ENCODE results near the gene COL6A3.

The COL6A3 gene

DNA sequence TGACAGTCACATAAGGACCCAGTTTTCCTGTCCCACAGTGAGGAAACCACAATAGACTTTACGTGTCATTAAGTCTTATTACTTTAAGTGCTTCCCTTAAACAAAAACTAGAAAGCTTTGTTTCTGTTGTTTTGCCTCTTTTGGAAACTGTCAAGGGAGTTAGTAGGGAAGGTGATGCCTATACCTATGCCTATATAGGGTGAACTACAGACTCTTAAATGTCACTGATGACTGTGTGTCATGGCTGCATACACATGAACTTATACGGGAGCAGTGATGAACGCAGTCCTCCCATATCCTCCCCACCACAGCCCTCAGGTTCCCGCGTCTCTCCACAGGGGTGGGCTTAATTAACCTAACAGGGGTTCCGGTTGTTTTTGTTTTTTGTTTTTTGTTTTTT, 97.6 kb downstream of the COL6A3 start:
- H3K36me3 ChIP-seq (ENCODE audit: control insufficient read depth, insufficient read depth, low read length) = no peaks in the 10 kb centered on the region
- no peak overlapping the region for H3K9ac ChIP-seq (ENCODE audit: low read depth, low read length)
- no peak overlapping the region for H3K4me3 ChIP-seq (ENCODE audit: low read depth, low read length)
- no peaks in the 10 kb centered on the region for H3K9me3 ChIP-seq (ENCODE audit: control insufficient read depth, insufficient read depth, low read length)
- no peaks in the 10 kb centered on the region for H3K27me3 ChIP-seq (ENCODE audit: control insufficient read depth, insufficient read depth, low read length)
- no peaks in the 10 kb centered on the region for H3K4me1 ChIP-seq (ENCODE audit: control insufficient read depth, insufficient read depth, low read length)

DNA sequence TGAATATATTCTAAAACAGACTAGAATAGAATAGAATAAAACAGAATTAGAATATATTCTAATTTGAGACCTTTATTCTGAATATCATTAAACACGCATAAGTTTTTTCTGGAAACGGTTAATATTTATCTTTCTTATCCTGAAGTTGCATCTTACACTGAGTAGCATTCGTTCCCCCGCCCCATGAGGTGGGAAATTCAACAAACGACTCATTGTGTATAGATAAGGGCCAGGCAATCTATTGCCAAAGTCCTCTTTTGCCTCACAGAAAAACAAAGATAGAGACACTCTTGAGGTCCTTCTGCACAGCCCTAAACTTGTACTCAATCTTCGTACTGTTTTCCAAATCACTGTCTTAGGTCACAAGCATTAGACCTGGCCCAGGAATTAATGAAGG, 98.1 kb downstream of the COL6A3 start:
- no peaks in the 10 kb centered on the region for H3K36me3 ChIP-seq (ENCODE audit: control insufficient read depth, insufficient read depth, low read length)
- no peaks in the 10 kb centered on the region for H3K4me1 ChIP-seq (ENCODE audit: control insufficient read depth, insufficient read depth, low read length)
- no peaks in the 10 kb centered on the region for H3K27me3 ChIP-seq (ENCODE audit: control insufficient read depth, insufficient read depth, low read length)
- H3K4me3 ChIP-seq (ENCODE audit: low read depth, low read length) = no peak overlapping the region
- no peaks in the 10 kb centered on the region for H3K9me3 ChIP-seq (ENCODE audit: control insufficient read depth, insufficient read depth, low read length)
- no peak overlapping the region for H3K9ac ChIP-seq (ENCODE audit: low read depth, low read length)

DNA sequence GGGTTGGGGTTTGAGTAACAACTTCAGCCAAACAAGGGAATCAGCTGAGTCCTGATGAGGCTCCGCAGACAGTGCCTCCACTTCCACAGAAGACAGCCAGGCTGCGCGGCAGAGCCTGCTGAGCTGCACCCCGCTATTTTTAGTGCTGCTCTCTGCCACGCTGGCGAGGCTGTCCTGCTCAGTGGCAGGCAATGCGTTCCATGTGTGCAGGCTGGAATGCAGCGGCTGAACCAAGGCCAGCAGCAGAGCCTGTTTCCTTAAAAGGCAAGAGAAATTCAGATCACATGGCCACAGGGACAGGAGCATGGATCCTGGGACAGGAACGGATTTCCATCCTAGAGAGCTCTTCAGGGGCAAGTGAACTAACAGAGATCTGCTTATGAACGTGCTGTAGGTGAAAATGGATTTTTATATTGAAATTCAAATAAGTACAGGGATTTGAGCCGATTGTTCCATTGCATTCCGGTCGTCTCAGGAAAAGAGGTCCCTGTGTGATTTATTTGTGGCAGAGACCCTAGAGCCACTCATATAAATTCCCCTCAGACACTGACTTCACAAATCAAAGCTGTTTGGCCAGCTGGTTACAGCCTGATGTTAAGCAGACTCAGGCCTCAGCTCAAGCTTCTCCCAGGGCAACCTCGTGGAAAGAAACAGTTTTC, 98.7 kb downstream of the COL6A3 start:
- Histone ChIP-seq H3K9me3 (ENCODE audit: control insufficient read depth, insufficient read depth, low read length) (no peaks in the 10 kb centered on the region), H3K36me3 (ENCODE audit: control insufficient read depth, insufficient read depth, low read length) (no peaks in the 10 kb centered on the region), H3K27me3 (ENCODE audit: control insufficient read depth, insufficient read depth, low read length) (no peaks in the 10 kb centered on the region), H3K9ac (ENCODE audit: low read depth, low read length) (no peak overlapping the region), H3K4me1 (ENCODE audit: control insufficient read depth, insufficient read depth, low read length) (no peaks in the 10 kb centered on the region), H3K4me3 (ENCODE audit: low read depth, low read length) (no peak overlapping the region)

DNA sequence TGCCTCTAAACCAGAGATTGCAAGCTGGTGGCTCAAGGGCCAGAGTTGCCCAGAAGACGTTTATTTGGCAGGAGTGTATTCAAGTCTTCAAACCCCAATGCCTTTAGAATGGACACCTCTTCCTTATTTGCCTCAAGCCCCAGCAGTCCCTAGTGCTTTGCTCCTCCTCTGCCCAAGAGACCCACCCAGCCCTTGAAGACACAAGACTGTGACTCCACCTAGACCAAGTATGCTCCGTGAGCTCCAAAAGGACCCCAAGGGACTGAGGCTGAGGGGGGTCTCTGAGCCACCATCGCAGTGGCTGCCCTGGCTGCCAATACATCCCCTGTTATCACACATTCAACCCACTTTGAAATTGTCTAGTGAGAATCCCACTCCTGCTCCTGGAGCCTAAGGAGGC, 99.3 kb downstream of the COL6A3 start:
- Histone ChIP-seq H3K9me3 (ENCODE audit: control insufficient read depth, insufficient read depth, low read length) (no peaks in the 10 kb centered on the region), H3K4me1 (ENCODE audit: control insufficient read depth, insufficient read depth, low read length) (no peaks in the 10 kb centered on the region), H3K27me3 (ENCODE audit: control insufficient read depth, insufficient read depth, low read length) (no peaks in the 10 kb centered on the region), H3K9ac (ENCODE audit: low read depth, low read length) (no peak overlapping the region), H3K4me3 (ENCODE audit: low read depth, low read length) (no peak overlapping the region), H3K36me3 (ENCODE audit: control insufficient read depth, insufficient read depth, low read length) (no peaks in the 10 kb centered on the region)

DNA sequence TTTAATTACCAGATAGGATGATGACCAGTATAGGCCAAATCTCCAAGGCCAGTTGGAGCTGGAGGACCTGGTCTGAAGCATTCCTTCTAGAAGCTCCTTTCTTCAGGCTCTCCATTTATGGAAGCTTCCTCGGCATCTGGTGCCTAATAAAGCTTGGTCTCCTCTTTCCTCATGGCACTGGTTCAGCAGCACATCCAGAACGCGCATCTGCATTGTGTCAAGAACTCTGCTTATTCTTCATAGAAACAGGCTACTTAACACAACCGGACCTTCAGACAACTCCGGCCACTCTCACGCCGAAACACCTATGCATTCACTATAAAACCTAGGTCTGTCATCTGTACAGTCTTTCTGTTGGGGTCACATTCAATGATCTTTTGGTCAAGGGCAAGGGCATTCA, 99.8 kb downstream of the COL6A3 start:
- H3K9ac ChIP-seq (ENCODE audit: low read depth, low read length) = no peak overlapping the region
- no peaks in the 10 kb centered on the region for H3K27me3 ChIP-seq (ENCODE audit: control insufficient read depth, insufficient read depth, low read length)
- H3K4me3 ChIP-seq (ENCODE audit: low read depth, low read length) = no peak overlapping the region
- H3K4me1 ChIP-seq (ENCODE audit: control insufficient read depth, insufficient read depth, low read length) = no peaks in the 10 kb centered on the region
- no peaks in the 10 kb centered on the region for H3K9me3 ChIP-seq (ENCODE audit: control insufficient read depth, insufficient read depth, low read length)
- no peaks in the 10 kb centered on the region for H3K36me3 ChIP-seq (ENCODE audit: control insufficient read depth, insufficient read depth, low read length)

DNA sequence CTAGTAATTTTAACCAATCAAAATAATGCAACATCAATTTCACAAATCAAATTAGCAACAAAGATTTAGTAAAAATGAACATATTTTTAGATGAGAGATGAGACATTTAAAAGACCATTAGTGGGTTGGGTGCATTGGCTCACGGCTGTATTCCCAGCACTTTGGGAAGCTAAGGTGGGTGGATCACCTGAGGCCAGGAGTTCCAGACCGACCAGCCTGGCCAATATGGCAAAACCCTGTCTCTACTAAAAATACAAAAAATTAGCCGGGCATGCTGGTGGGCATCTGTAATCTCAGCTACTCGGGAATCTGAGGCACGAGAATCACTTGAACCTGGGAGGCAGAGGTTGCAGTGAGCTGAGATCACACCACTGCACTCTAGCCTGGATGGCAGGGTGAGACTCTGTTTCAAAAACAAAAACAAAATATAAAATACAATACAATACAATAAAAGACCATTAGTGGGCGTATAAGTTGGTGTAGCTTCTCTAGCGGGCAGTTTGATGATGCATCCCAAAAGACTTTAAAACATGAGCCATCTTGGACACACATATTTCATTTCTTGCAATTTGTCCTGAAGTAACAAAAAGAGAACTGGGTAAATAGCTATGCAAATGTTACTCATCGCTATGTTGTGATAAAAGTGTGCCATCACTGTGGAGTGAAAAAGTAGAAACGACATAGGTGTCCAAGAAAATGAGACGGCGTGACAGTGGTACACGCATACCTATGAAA, 101.8 kb downstream of the COL6A3 start:
- Histone ChIP-seq H3K9ac (ENCODE audit: low read depth, low read length) (no peak overlapping the region), H3K9me3 (ENCODE audit: control insufficient read depth, insufficient read depth, low read length) (no peaks in the 10 kb centered on the region), H3K4me3 (ENCODE audit: low read depth, low read length) (no peak overlapping the region), H3K36me3 (ENCODE audit: control insufficient read depth, insufficient read depth, low read length) (no peaks in the 10 kb centered on the region), H3K4me1 (ENCODE audit: control insufficient read depth, insufficient read depth, low read length) (no peaks in the 10 kb centered on the region), H3K27me3 (ENCODE audit: control insufficient read depth, insufficient read depth, low read length) (no peaks in the 10 kb centered on the region)

DNA sequence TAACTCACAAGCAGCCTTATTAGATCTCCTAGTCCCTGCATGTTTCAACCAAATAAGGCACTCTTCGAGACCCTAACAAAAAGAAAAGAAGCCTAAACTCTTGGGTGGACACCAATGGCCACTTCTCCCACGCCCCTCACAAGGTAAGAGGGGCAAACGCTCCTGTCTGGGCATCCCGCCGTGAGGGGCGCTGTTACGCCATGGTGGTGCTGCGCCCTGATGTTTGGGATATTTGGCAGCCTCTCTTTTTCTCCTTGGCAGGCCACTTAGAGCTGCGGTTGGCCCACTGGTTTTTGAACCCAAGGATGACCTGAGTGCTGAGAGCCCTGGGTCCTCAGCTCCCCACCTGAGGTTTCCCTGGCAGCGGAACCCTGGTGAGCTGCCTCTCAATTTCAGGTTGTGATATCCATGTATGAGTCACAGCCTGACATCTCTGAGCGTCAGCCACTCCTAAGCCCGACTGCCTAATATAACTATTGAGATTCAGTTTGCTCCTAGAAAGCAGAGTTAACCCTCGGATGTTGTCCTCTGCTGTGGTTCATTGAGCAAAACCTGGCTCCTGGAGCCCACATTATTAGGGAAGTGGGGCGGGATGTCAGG, 103.3 kb downstream of the COL6A3 start:
- no peaks in the 10 kb centered on the region for H3K36me3 ChIP-seq (ENCODE audit: control insufficient read depth, insufficient read depth, low read length)
- H3K27me3 ChIP-seq (ENCODE audit: control insufficient read depth, insufficient read depth, low read length) = no peaks in the 10 kb centered on the region
- no peaks in the 10 kb centered on the region for H3K4me1 ChIP-seq (ENCODE audit: control insufficient read depth, insufficient read depth, low read length)
- H3K9ac ChIP-seq (ENCODE audit: low read depth, low read length) = no peak overlapping the region
- H3K4me3 ChIP-seq (ENCODE audit: low read depth, low read length) = no peak overlapping the region
- H3K9me3 ChIP-seq (ENCODE audit: control insufficient read depth, insufficient read depth, low read length) = no peaks in the 10 kb centered on the region

DNA sequence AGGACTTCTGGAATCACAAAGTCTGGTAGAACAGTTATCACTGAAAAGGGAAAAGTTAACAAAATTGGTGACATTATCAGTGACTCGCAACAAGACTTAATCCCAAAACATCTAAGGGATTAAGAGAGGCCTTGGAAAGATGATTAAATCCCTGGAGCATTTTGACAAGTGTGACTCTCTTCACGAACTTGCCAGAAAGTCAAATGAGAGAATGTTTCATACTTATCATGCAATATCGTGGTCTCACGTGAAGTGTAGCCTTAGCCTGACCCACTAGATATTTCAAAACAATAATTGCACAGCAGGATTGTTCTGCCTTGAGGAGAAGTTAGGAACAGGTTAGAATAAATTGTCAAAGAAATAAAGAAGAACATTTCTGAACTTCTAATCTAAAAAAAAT, 104.5 kb downstream of the COL6A3 start:
- no peak overlapping the region for H3K4me3 ChIP-seq (ENCODE audit: low read depth, low read length)
- no peaks in the 10 kb centered on the region for H3K27me3 ChIP-seq (ENCODE audit: control insufficient read depth, insufficient read depth, low read length)
- no peaks in the 10 kb centered on the region for H3K36me3 ChIP-seq (ENCODE audit: control insufficient read depth, insufficient read depth, low read length)
- no peak overlapping the region for H3K9ac ChIP-seq (ENCODE audit: low read depth, low read length)
- H3K9me3 ChIP-seq (ENCODE audit: control insufficient read depth, insufficient read depth, low read length) = no peaks in the 10 kb centered on the region
- no peaks in the 10 kb centered on the region for H3K4me1 ChIP-seq (ENCODE audit: control insufficient read depth, insufficient read depth, low read length)

DNA sequence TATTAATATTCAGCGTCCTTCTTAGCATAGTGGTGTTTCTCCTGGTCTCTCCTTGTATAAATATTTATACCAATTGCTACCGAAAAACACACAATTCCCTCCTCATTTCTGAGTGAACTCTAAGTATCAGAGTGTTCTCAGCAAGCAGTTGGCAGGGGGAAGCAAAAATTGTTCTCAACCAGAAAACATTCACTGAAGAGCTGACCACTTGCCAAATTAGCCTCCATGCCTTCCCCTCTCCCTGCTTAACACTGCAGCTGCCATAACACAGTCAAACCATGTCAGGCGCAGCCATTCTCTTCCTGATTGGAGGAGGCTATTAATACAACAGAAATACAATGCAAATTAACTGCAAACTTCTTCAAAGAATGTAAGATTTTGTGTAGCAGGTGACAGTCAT, 105.0 kb downstream of the COL6A3 start:
- Histone ChIP-seq H3K4me3 (ENCODE audit: low read depth, low read length) (no peak overlapping the region), H3K9me3 (ENCODE audit: control insufficient read depth, insufficient read depth, low read length) (no peaks in the 10 kb centered on the region), H3K27me3 (ENCODE audit: control insufficient read depth, insufficient read depth, low read length) (no peaks in the 10 kb centered on the region), H3K4me1 (ENCODE audit: control insufficient read depth, insufficient read depth, low read length) (no peaks in the 10 kb centered on the region), H3K9ac (ENCODE audit: low read depth, low read length) (no peak overlapping the region), H3K36me3 (ENCODE audit: control insufficient read depth, insufficient read depth, low read length) (no peaks in the 10 kb centered on the region)

DNA sequence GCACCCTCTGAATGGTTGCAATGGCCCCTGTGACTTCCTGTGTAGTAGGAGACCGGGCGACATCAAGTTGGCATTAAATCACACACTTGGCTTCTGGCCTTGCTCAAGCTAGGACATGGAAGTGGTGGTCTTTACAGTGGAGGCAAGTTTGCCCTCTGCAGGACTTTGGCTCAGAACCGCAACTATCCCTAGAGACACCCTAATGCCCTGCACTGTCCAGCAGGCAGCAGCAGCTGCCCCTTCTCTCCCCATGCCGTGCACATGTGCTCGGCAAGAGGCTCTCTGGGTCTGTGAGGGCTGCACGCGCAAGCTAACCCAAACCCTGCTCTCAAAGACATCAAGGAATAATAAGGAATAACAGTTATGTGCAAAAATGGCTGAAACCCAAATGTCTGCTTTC, 106.5 kb downstream of the COL6A3 start:
- Histone ChIP-seq H3K27me3 (ENCODE audit: control insufficient read depth, insufficient read depth, low read length) (no peaks in the 10 kb centered on the region), H3K4me1 (ENCODE audit: control insufficient read depth, insufficient read depth, low read length) (no peaks in the 10 kb centered on the region), H3K4me3 (ENCODE audit: low read depth, low read length) (no peak overlapping the region), H3K9me3 (ENCODE audit: control insufficient read depth, insufficient read depth, low read length) (no peaks in the 10 kb centered on the region), H3K9ac (ENCODE audit: low read depth, low read length) (no peak overlapping the region), H3K36me3 (ENCODE audit: control insufficient read depth, insufficient read depth, low read length) (no peaks in the 10 kb centered on the region)

DNA sequence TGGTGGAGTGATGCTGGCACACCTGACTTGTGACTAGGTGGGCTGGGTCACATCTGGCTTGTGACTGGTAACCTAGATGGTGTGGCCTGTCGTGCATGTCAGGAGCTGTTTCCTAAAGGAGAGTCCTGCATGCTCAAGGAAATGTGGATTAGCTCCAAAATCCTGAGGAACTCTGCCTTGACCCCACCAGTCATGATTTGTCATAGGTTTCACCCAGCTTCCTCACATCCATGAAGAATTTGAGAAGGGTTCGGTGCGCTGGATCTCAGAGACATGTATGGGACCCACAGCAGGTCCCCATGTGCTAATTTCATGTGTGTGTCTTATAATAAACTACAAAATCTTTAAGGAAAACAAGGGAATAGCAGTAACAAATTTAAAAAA, 107.2 kb downstream of the COL6A3 start:
- Histone ChIP-seq H3K27me3 (ENCODE audit: control insufficient read depth, insufficient read depth, low read length) (no peaks in the 10 kb centered on the region), H3K36me3 (ENCODE audit: control insufficient read depth, insufficient read depth, low read length) (no peaks in the 10 kb centered on the region), H3K9me3 (ENCODE audit: control insufficient read depth, insufficient read depth, low read length) (no peaks in the 10 kb centered on the region), H3K4me3 (ENCODE audit: low read depth, low read length) (no peak overlapping the region), H3K4me1 (ENCODE audit: control insufficient read depth, insufficient read depth, low read length) (no peaks in the 10 kb centered on the region), H3K9ac (ENCODE audit: low read depth, low read length) (no peak overlapping the region)

Data from iPS-15b (cell line).